NCI-H524 (cell line): ENCODE results near the gene JAZF1.
A peak's percentile ranks its signal among the peaks of the same experiment; 100 is the strongest.

Experiments used
- DNase-seq, 2 experiments: peaks; one replicate each; lab custom pipeline; 2025; lab: John Stamatoyannopoulos, UW

The JAZF1 gene

DNA sequence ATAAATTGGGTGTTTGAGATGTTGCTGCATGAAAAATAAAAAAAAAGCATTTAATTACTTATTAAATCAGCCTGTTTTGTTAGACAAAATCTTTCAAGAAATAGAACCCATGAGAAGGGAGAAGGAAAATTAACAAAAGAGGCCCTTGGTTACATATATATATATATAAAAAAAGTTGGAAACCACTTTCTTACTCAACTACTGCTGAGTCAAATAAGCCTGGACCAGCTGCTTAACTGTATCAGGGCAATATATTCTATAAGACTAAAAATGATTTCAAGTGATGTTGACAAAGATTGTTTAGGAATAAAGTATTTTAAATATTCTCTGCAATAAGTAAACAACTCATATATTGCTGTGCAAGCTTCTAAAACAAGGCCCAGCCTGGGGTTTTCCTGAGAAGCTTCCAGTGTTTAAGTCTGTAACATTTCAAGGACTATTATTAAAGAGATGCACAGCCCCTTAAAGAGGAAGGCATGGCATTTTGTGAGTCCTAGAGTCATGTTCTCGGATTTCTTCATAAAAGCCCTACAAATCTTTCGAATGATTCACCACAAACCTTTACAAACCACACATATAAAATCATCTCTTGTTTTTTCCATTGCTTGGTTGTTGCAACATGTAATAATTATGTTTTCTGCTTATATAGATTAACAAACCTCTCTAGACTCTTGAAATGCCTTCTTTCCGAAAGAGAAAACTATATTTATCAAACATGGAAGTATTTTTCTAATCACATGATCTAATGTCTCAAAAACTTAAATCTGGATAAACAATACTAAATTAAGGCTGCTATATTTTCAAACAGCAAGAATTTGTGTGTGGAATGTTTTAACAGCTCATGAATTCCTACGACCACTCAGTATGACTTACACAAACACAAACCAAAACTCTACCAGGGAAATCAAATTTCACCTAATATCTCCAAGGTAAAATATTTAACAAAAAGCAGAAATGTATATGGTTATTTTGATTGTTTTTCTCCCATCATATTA is 14.3 kb downstream of the JAZF1 start:
- DNase-seq, result no peak

- DNase-seq, result no peak
Measured at GRCh38 chr7:28165261-28165660, 15.3 kb downstream of the JAZF1 start.

GRCh38 chr7:28163949-28164348 is 16.6 kb downstream of the JAZF1 start:
- DNase-seq, result no peak

DNA sequence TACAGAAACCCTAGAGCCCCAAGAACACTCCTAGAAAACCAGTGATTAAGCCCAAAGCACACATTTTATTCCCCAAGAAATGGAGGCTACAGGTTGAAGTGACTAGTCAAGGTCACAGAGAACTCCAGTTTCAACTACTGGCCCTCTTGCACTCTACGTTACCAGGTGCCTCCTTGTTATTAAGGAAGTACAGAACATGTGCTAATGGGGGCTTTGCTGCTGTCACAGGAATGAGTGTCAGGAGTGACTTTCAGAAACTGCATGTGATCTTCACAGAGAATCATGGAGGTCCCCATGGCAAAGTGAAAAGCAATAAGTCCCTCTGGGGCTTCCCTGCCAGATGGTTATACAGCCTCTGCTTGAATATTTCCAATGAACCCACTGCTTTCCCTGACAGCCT is 19.3 kb downstream of the JAZF1 start:
- peak in 1 of 2 experiments; percentile 17 for DNase-seq

- no peak for DNase-seq
Measured at GRCh38 chr7:28160551-28160991, 20.0 kb downstream of the JAZF1 start.

GRCh38 chr7:28157831-28158416 is 22.7 kb downstream of the JAZF1 start:
- no peak for DNase-seq

GRCh38 chr7:28157076-28157745 is 23.4 kb downstream of the JAZF1 start:
- DNase-seq, result no peak

GRCh38 chr7:28156401-28156800 is 24.2 kb downstream of the JAZF1 start:
- no peak for DNase-seq

DNA sequence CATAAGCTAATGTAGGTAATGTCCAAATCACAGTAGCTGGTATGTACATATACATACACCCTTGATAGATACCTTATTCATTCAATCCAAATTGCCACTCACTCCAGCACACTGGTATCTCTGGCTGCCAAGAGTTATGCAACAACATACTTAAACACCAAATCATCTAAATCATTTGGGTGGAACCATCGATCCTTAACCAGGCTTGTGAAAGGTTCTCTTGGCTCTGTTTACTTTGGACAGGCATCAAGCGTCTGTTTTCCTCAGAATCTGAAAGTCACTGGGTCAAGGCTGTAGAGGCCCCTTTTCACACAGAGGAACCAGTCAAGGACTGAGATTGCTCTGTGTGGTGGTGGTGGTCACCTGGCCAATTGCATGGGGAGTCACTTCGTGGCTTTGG is 24.6 kb downstream of the JAZF1 start:
- DNase-seq, result no peak

- no peak for DNase-seq
Measured at GRCh38 chr7:28155019-28155660, 25.5 kb downstream of the JAZF1 start.

GRCh38 chr7:28152594-28152993 is 28.0 kb downstream of the JAZF1 start:
- no peak for DNase-seq

DNA sequence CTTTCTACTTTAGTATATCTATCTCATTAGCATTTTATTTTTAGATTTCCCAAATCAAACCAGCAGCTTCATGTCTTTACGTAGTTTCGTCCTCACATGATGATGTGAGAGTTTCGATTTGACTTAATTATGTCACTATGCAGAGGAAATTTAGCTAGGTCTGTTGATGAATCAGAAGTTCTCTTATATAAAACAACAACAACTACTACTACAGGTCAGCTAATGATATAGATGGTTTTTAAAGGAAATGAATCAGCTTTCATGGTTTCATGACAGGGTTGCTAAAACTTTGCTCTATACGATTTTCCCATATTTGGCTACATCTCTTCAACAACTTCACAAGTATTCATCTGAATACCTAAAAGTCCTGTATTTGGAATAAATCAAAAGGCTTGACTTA is 28.6 kb downstream of the JAZF1 start:
- no peak for DNase-seq

- no peak for DNase-seq
Measured at GRCh38 chr7:28149291-28150101, 31.1 kb downstream of the JAZF1 start.

DNA sequence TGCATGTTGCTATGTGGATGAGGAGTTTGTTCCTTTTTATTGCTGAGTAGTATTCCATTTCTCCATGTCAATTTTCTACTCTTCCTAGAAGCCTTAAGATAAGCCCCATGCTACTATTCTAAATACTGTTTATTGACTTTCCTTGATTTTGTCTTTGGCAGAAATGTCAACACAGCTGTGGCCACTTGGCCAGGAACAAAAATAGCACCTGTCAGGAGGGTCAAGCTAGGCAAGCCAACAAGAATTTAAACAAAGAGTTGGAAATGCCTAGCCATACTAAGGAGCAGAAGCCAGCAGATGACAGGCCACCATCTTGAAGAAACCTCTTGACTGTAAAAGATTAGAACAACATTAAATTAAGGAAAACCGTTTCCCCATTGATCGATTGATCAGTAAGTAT is 34.7 kb downstream of the JAZF1 start:
- DNase-seq, result no peak

DNA sequence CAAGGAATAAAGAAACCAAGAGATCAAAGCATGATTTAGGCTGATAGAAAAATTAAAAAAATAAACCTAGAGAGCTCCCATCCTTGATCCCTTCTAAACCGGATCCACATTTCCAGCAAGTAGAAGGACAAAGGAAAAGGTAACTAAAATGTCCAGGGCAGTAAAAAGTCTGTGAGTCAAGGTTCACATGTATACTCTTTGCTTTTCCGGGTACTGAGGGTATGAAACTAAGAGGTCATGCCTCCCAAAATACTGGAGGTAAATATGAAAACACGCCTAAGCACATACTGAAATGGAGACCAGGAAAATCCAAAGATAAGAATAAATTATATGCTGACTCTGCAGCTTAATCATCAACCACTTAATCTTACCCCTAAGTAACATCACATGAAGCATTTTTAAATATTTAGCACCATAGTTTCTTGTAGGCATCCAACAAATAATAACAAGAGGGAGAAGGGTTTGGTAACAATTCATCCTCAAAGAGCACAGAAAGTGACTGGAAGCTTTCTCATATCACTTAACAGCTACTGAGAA is 35.4 kb downstream of the JAZF1 start:
- DNase-seq, result no peak

GRCh38 chr7:28144266-28144665 is 36.3 kb downstream of the JAZF1 start:
- DNase-seq, result peak in 1 of 2 experiments; percentile 9

DNA sequence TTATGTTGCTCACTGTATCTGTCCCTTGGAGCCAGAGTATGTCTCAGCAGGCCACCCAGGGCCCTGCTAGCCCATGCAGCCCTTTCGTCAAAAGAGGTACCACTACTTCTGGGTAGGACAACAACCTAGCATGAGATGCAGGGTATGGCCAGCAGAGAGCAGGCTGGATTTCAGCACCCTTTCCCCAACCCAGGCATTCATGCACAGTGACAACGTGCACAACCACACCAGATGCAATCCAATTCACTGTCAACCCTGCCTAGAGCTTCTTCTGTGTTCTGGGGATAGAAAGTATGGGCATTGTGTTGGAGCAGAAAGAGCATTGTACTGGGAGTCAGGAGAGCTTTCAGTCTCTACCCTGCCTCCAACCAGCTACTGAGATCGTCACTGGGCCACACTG is 37.9 kb downstream of the JAZF1 start:
- no peak for DNase-seq

- DNase-seq, result no peak
Measured at GRCh38 chr7:28140979-28141378, 39.6 kb downstream of the JAZF1 start.

DNA sequence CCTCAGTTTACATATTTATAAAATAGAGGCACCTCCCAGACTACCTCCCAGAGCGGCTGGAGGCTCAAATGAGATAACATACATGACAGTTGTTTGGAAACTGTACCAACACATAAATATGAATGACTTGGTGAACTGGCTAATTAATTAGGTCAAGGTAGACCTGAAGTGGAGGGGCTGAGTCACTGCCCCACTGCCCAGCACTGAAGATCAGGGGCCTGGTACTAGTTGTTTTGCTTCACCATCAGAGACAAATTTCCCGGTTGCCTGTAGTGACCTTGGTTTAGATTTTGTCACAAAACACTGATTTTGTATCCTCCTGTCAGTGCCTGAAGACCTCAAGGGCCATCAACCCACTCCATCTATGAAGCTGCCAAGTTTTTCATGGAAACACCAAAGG is 41.8 kb downstream of the JAZF1 start:
- no peak for DNase-seq

DNA sequence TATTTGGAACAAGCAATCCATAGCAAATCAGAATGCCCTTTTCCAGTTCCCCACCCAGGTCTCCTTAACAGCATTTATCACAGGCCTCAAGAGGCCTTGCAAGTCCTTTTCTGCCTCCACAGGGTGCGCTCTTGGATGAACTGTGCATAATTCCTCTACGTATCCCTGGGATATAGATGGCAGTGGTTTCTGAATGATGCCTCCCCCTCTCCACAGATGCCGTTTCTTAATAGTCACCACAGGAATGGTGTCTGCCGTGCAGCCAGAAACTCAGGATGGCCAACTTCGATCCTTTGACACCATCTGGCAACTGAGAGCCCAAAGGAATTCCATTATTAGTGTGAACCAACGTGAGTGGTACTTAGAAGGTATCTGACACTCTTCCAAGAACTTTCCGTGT is 43.1 kb downstream of the JAZF1 start:
- DNase-seq, result no peak

DNA sequence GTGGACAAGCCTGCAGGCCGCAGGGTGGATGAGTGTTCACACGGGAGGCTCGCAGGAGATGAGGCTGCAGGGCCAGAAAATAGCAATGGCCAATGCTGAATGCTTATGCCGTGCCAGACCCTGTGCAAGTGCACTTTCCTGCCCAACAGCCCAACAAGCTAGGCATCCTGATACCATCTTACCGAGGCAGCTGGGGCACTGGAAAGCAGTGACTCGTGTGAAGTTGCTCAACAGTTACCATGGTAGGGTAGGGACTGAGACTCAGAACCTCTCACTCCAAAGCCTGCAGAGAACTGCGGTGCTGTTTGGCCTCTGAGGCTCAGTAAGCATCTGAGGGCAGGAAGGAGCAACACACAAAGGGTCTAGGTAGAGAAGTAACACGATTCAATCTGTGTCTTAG is 43.7 kb downstream of the JAZF1 start:
- no peak for DNase-seq
